HEK293 (cell line): ENCODE results near the gene CREBRF.

Experiments
- YY1 ChIP-seq: fragments of 450-650 bp; formaldehyde crosslinking; IDR thresholded peaks from 2 replicates; pipeline ENCODE4 v1.5.1; 2018; ENCODE audit warnings: missing biosample characterization, missing genetic modification characterization
- ZFHX2 ChIP-seq: fragments of 450-650 bp; formaldehyde crosslinking; conservative IDR thresholded peaks from 2 replicates; pipeline ENCODE4 v1.5.1; 2016; ENCODE audit warnings: missing biosample characterization, missing genetic modification characterization

GRCh38 chr5:173078878-173079277, 22.7 kb downstream of the CREBRF start:
- TF ChIP-seq ZFHX2 (no peak), YY1 (tag by site-specific recombination) (no peak)
